Loucy (cell line): ENCODE measurements around the gene SLC26A4.

Source experiments
- H2AFZ ChIP-seq: fragments of 200-600 bp; sonication (generic); 2 replicates; pipeline ENCODE4 v1.6.0; 2016; ENCODE audit warnings: antibody characterized with exemption, mild to moderate bottlenecking, low read length, moderate library complexity
- H3F3A ChIP-seq: fragments of 200-600 bp; 2 replicates; pipeline ENCODE4 v1.6.0; 2016; ENCODE audit warnings: antibody characterized with exemption, low read depth, mild to moderate bottlenecking
- H3K27me3 ChIP-seq: fragments of 200-600 bp; sonication (generic); 2 replicates; pipeline ENCODE4 v1.6.1; 2014; ENCODE audit warnings: low read length, mild to moderate bottlenecking; ENCODE audit not compliant: insufficient read depth, poor library complexity, severe bottlenecking
- H3K36me3 ChIP-seq: fragments of 200-600 bp; sonication (generic); 2 replicates; pipeline ENCODE4 v1.6.1; 2016; ENCODE audit warnings: low read length; ENCODE audit not compliant: insufficient read depth
- H3K4me1 ChIP-seq: fragments of 200-600 bp; sonication (generic); 2 replicates; pipeline ENCODE4 v1.5.1; 2014; ENCODE audit warnings: low read length, mild to moderate bottlenecking; ENCODE audit not compliant: insufficient read depth, poor library complexity, severe bottlenecking
- H3K4me2 ChIP-seq: fragments of 200-600 bp; sonication (generic); 2 replicates; pipeline ENCODE4 v1.6.0; 2014; ENCODE audit warnings: antibody characterized with exemption, low read length, low read depth, mild to moderate bottlenecking; ENCODE audit not compliant: poor library complexity, severe bottlenecking
- H3K4me3 ChIP-seq: fragments of 200-600 bp; sonication (generic); 2 replicates; pipeline ENCODE4 v1.5.1; 2014; ENCODE audit warnings: low read length, mild to moderate bottlenecking, mixed read lengths; ENCODE audit not compliant: poor library complexity, severe bottlenecking
- H3K79me2 ChIP-seq: fragments of 200-600 bp; sonication (generic); 2 replicates; pipeline ENCODE4 v1.6.1; 2014; ENCODE audit warnings: low read length; ENCODE audit not compliant: insufficient read depth
- H3K9ac ChIP-seq: fragments of 200-600 bp; sonication (generic); 2 replicates; pipeline ENCODE4 v1.6.0; 2014; ENCODE audit warnings: mild to moderate bottlenecking, low read depth, low read length, moderate library complexity; ENCODE audit not compliant: poor library complexity, severe bottlenecking
- H3K9me2 ChIP-seq: fragments of 200-600 bp; sonication (generic); replicated peaks from 2 replicates; pipeline ENCODE4 v1.6.1; 2016; ENCODE audit warnings: low read depth, low read length, mixed read lengths
- H3K9me3 ChIP-seq: fragments of 200-600 bp; sonication (generic); 2 replicates; pipeline ENCODE4 v1.6.1; 2014; ENCODE audit warnings: mild to moderate bottlenecking, antibody characterized with exemption, low read length, low read depth; ENCODE audit not compliant: insufficient read depth
- H4K20me1 ChIP-seq: fragments of 200-600 bp; sonication (generic); 2 replicates; pipeline ENCODE4 v1.6.0; 2014; ENCODE audit warnings: antibody characterized with exemption, low read length, mild to moderate bottlenecking; ENCODE audit not compliant: insufficient read depth, poor library complexity, severe bottlenecking
- EZH2phosphoT487 ChIP-seq: fragments of 200-600 bp; IDR thresholded peaks from 2 replicates; pipeline ENCODE4 v1.6.1; 2018; ENCODE audit warnings: antibody characterized with exemption, mild to moderate bottlenecking, moderate library complexity, borderline replicate concordance
- TF ChIP-seq, protein P1 (sequence below): fragments of 200-600 bp; sonication (generic); conservative IDR thresholded peaks from 2 replicates; pipeline ENCODE4 v1.5.1; 2014; ENCODE audit warnings: mild to moderate bottlenecking, antibody characterized with exemption, low read length

SLC26A4 gene

DNA sequence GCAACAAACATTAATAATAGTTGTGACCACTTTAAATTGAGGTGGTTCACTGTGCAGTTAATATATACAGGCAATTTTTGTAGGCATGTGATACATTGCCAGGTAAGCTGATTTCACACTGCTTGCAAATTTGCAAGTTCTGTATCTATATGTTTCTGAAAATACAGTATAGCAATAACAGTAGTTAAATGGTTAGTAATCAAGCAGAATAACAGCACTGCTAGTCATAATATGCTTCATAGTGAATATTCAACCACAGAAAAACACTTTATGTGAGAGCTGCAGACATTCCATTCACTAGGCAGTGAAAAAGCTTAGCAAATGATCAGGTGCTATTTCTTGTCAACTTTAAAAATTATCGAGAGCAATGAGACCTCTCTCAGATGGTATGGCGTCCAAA is 28.9 kb downstream of the SLC26A4 start:
- Histone ChIP-seq H3K79me2 (no peaks in the 10 kb centered on the region), H3K36me3 (no peaks in the 10 kb centered on the region), H3K27me3 (no peaks in the 10 kb centered on the region), H3K9ac (no peak overlapping the region), H3K9me2 (no peaks in the 10 kb centered on the region), H3K9me3 (no peaks in the 10 kb centered on the region), H2AFZ (no peak overlapping the region), H3K4me1 (peaks cover 6% of the 10 kb centered on the region), H3K4me2 (no peak overlapping the region), H3F3A (no peaks in the 10 kb centered on the region), H3K4me3 (no peak overlapping the region), H4K20me1 (no peaks in the 10 kb centered on the region)
- TF ChIP-seq, protein P1, sequence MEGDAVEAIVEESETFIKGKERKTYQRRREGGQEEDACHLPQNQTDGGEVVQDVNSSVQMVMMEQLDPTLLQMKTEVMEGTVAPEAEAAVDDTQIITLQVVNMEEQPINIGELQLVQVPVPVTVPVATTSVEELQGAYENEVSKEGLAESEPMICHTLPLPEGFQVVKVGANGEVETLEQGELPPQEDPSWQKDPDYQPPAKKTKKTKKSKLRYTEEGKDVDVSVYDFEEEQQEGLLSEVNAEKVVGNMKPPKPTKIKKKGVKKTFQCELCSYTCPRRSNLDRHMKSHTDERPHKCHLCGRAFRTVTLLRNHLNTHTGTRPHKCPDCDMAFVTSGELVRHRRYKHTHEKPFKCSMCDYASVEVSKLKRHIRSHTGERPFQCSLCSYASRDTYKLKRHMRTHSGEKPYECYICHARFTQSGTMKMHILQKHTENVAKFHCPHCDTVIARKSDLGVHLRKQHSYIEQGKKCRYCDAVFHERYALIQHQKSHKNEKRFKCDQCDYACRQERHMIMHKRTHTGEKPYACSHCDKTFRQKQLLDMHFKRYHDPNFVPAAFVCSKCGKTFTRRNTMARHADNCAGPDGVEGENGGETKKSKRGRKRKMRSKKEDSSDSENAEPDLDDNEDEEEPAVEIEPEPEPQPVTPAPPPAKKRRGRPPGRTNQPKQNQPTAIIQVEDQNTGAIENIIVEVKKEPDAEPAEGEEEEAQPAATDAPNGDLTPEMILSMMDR, result no peak
- TF ChIP-seq EZH2phosphoT487, result no peak

DNA sequence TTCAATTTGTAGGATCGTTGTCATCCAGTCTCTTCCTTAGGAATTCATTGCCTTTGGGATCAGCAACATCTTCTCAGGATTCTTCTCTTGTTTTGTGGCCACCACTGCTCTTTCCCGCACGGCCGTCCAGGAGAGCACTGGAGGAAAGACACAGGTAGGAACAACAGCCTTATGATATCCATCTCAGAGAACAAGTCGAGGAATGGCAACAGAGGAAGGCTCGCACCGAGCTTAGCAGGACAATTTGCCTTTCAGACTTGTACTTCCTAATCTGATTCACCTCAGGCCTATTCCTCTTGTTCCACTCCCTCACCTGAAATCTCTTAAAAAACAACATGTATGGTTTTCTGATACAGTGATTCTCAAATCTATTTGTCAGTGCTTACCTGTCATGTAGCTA is 29.5 kb downstream of the SLC26A4 start:
- no peaks in the 10 kb centered on the region for H3K9me2 ChIP-seq
- no peak overlapping the region for H2AFZ ChIP-seq
- no peak overlapping the region for H3K4me2 ChIP-seq
- no peaks in the 10 kb centered on the region for H4K20me1 ChIP-seq
- no peaks in the 10 kb centered on the region for H3K9me3 ChIP-seq
- no peak overlapping the region for H3K4me3 ChIP-seq
- H3K79me2 ChIP-seq, result no peaks in the 10 kb centered on the region
- H3F3A ChIP-seq, result no peaks in the 10 kb centered on the region
- no peaks in the 10 kb centered on the region for H3K36me3 ChIP-seq
- H3K9ac ChIP-seq, result no peak overlapping the region
- H3K4me1 ChIP-seq, result peaks cover 6% of the 10 kb centered on the region
- H3K27me3 ChIP-seq, result no peaks in the 10 kb centered on the region
- TF ChIP-seq, protein P1, result no peak
- no peak for TF ChIP-seq EZH2phosphoT487

DNA sequence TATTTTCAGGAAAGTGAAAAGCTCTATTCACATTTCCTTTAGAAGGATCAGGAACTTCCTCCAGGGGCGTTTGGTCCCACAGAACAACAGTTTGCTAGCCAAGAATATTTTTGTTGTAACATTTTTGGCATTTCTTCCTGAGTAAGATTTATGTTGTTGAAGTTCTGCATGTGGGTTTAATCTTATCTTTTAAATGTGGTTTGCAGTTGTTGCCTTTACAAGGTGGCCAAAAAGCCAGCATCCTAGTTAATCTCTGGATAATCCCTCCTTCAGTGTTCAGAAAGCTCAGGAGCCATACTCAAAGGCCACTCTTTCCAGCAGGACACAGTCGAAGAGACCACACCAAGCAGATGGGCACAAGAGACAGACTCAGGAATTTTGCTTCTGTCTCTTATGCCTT is 30.0 kb downstream of the SLC26A4 start:
- Histone ChIP-seq H3K79me2 (no peaks in the 10 kb centered on the region), H3K36me3 (no peaks in the 10 kb centered on the region), H3K9ac (no peak overlapping the region), H3F3A (no peaks in the 10 kb centered on the region), H3K9me2 (no peaks in the 10 kb centered on the region), H4K20me1 (no peaks in the 10 kb centered on the region), H3K4me2 (no peak overlapping the region), H3K27me3 (no peaks in the 10 kb centered on the region), H2AFZ (no peak overlapping the region), H3K4me1 (peaks cover 1% of the 10 kb centered on the region), H3K4me3 (no peak overlapping the region), H3K9me3 (no peaks in the 10 kb centered on the region)
- TF ChIP-seq EZH2phosphoT487, result no peak
- TF ChIP-seq, protein P1, result no peak
